ENCODE results near the gene ALOX15.
"Not testable (repeated sequence)": the region's sequence is repeated elsewhere in the genome, so short reads cannot be mapped to it uniquely, and the experiment has no call there.

Gene ALOX15

DNA sequence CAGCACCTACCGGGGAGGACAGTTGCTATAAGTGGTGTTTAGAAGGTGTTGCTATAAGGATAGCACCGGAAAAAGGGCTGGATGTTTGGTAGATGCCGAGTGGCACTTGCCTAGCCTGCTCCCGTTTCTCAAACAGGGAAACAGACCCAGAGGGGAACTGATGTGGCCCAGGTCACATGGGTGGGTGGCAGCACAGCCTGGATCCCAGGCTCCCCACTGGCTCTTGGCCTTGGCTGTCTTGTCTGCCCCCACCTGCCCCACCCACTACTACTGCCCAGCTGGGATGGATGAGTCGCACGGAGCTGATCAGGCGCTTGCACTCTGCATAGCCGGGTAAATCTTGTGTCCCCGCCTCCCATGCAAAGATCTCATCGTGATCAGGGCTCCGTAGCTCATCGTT, 49.9 kb downstream of the ALOX15 start:
- no peaks in the 10 kb centered on the region for H3K36me3 ChIP-seq (ENCODE audit: insufficient read depth, low read length)
- H3K4me1 ChIP-seq (ENCODE audit: insufficient read depth, low read length), result peaks cover 5% of the 10 kb centered on the region; the same call in 1 of the 2 replicates
- no peak overlapping the region for H3K9ac ChIP-seq (ENCODE audit: low read depth, low read length)
- 68% methylated on average over 12 of the region's 12 CpGs for WGBS
- H3K27ac ChIP-seq (ENCODE audit: low read depth, low read length), result no peak overlapping the region
- peaks cover 7% of the 10 kb centered on the region for H3K27me3 ChIP-seq (ENCODE audit: insufficient read depth, low read length)
- H3K9me3 ChIP-seq (ENCODE audit: insufficient read depth, low read depth, low read length), result no peaks in the 10 kb centered on the region
- no peak overlapping the region for H3K4me3 ChIP-seq (ENCODE audit: low read length)

GRCh38 chr17:4590981-4591453, 50.5 kb downstream of the ALOX15 start:
- Histone ChIP-seq H3K36me3 (ENCODE audit: insufficient read depth, low read length) (no peaks in the 10 kb centered on the region), H3K9me3 (ENCODE audit: insufficient read depth, low read depth, low read length) (no peaks in the 10 kb centered on the region), H3K27ac (ENCODE audit: low read depth, low read length) (no peak overlapping the region), H3K4me1 (ENCODE audit: insufficient read depth, low read length) (peaks cover 5% of the 10 kb centered on the region; the same call in 1 of the 2 replicates), H3K4me3 (ENCODE audit: low read length) (no peak overlapping the region), H3K9ac (ENCODE audit: low read depth, low read length) (no peak overlapping the region), H3K27me3 (ENCODE audit: insufficient read depth, low read length) (peaks cover 12% of the 10 kb centered on the region)
- WGBS, result 87% methylated on average over 10 of the region's 10 CpGs

DNA sequence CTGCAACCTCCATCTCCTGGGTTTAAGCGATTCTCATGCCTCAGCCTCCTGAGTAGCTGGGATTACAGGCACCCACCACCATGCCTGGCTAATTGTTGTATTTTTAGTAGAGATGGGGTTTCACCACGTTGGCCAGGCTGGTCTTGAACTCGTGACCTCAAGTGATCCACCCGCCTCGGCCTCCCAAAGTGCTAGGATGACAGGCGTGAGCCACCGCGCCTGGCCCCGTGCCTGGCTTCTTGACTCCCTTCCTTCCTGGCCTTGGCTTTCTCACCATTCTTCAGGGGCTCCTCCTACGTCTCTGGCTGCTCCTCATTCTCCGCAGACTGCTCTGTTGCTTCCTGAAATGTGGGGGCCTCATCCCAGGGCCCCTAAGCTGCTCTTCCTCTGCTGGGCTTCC, 51.4 kb downstream of the ALOX15 start:
- peaks cover 22% of the 10 kb centered on the region for H3K27me3 ChIP-seq (ENCODE audit: insufficient read depth, low read length)
- not testable (repeated sequence) for H3K36me3 ChIP-seq (ENCODE audit: insufficient read depth, low read length); H3K9ac ChIP-seq (ENCODE audit: low read depth, low read length); H3K4me1 ChIP-seq (ENCODE audit: insufficient read depth, low read length); H3K27ac ChIP-seq (ENCODE audit: low read depth, low read length); H3K9me3 ChIP-seq (ENCODE audit: insufficient read depth, low read depth, low read length); H3K4me3 ChIP-seq (ENCODE audit: low read length)
- WGBS, result 85% methylated on average over 11 of the region's 11 CpGs

- H3K4me3 ChIP-seq (ENCODE audit: low read length), result no peak overlapping the region
- H3K9me3 ChIP-seq (ENCODE audit: insufficient read depth, low read depth, low read length), result no peaks in the 10 kb centered on the region
- H3K9ac ChIP-seq (ENCODE audit: low read depth, low read length), result no peak overlapping the region
- H3K4me1 ChIP-seq (ENCODE audit: insufficient read depth, low read length), result no peaks in the 10 kb centered on the region
- H3K27me3 ChIP-seq (ENCODE audit: insufficient read depth, low read length), result peaks cover 32% of the 10 kb centered on the region
- no peak overlapping the region for H3K27ac ChIP-seq (ENCODE audit: low read depth, low read length)
- no peaks in the 10 kb centered on the region for H3K36me3 ChIP-seq (ENCODE audit: insufficient read depth, low read length)
- WGBS, result 87% methylated on average over 21 of the region's 22 CpGs
Measured at GRCh38 chr17:4588898-4589625, 52.4 kb downstream of the ALOX15 start.

DNA sequence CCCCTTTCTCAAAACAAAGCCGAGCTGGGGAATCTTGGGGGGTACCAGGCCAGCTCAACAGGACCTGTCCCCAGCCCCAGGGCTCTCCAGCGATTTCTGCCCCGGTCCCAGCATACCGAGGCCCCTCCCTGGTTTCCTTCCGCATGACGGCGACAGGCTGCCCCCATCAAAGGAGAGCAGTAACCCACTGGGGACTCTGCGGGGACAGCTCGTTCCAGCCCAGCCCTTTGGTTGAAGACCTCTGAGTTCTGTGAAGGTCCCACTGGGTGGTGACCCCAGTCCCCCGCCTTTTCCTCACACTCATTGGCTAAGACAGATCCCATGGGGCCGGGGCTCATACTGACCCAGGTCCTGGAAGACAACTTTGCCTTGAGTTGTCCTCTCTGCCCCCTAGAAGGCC, 53.1 kb downstream of the ALOX15 start:
- Histone ChIP-seq H3K27me3 (ENCODE audit: insufficient read depth, low read length) (peaks cover 38% of the 10 kb centered on the region), H3K36me3 (ENCODE audit: insufficient read depth, low read length) (no peaks in the 10 kb centered on the region), H3K9me3 (ENCODE audit: insufficient read depth, low read depth, low read length) (no peaks in the 10 kb centered on the region), H3K4me1 (ENCODE audit: insufficient read depth, low read length) (no peaks in the 10 kb centered on the region), H3K27ac (ENCODE audit: low read depth, low read length) (no peak overlapping the region), H3K9ac (ENCODE audit: low read depth, low read length) (no peak overlapping the region), H3K4me3 (ENCODE audit: low read length) (no peak overlapping the region)
- WGBS, result 82% methylated on average over 11 of the region's 11 CpGs

- H3K27me3 ChIP-seq (ENCODE audit: insufficient read depth, low read length), result peaks cover 44% of the 10 kb centered on the region
- WGBS, result 74% methylated on average over 9 of the region's 9 CpGs
- H3K4me1 ChIP-seq (ENCODE audit: insufficient read depth, low read length), result no peaks in the 10 kb centered on the region
- H3K9ac ChIP-seq (ENCODE audit: low read depth, low read length), result no peak overlapping the region
- no peaks in the 10 kb centered on the region for H3K9me3 ChIP-seq (ENCODE audit: insufficient read depth, low read depth, low read length)
- no peak overlapping the region for H3K27ac ChIP-seq (ENCODE audit: low read depth, low read length)
- no peaks in the 10 kb centered on the region for H3K36me3 ChIP-seq (ENCODE audit: insufficient read depth, low read length)
- H3K4me3 ChIP-seq (ENCODE audit: low read length), result no peak overlapping the region
Measured at GRCh38 chr17:4587803-4588202, 53.7 kb downstream of the ALOX15 start.

DNA sequence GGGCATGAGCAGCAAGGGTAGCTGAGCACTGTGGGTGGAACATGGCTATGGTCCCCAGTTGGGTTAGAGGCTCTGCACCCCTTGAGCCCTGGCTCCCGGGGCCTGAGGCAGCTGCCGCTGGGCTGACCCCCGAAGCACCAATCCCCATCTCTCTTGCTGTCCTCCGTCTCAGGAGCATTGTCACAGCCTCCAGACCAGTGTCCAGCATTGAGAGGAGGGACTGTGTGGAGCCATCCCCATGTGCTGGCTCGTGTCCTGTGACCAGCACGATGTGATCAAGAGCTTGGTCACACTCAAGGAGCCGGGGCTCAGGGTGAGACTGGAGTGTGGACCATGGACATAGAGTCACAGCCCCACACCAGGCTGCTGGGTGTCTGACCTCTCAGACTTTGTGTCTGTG, 54.3 kb downstream of the ALOX15 start:
- Histone ChIP-seq H3K9me3 (ENCODE audit: insufficient read depth, low read depth, low read length) (no peaks in the 10 kb centered on the region), H3K27me3 (ENCODE audit: insufficient read depth, low read length) (peaks cover 50% of the 10 kb centered on the region), H3K4me1 (ENCODE audit: insufficient read depth, low read length) (no peaks in the 10 kb centered on the region), H3K9ac (ENCODE audit: low read depth, low read length) (no peak overlapping the region), H3K36me3 (ENCODE audit: insufficient read depth, low read length) (no peaks in the 10 kb centered on the region), H3K4me3 (ENCODE audit: low read length) (no peak overlapping the region), H3K27ac (ENCODE audit: low read depth, low read length) (no peak overlapping the region)
- 93% methylated on average over 7 of the region's 7 CpGs for WGBS

DNA sequence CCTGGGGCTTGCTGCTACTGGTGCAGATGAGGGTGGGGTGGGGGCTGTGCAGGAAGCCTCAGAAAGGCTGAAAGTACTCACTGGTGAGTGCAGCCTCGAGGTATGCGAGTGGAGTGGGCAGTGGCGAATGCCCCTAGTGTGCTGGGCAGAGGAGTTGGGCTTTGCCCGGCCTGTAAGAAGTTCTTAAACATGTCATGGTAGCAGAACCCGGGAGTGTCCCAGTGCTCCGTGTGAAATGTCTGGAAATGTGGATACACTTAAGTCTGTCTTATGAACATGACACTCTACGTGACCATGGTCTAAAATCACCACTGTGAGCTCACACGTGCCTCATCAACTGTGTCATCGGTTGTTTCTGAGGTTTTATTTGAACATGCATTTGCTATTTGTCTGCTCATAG, 55.4 kb downstream of the ALOX15 start:
- Histone ChIP-seq H3K27me3 (ENCODE audit: insufficient read depth, low read length) (peaks cover 50% of the 10 kb centered on the region), H3K4me1 (ENCODE audit: insufficient read depth, low read length) (no peaks in the 10 kb centered on the region), H3K9ac (ENCODE audit: low read depth, low read length) (no peak overlapping the region), H3K27ac (ENCODE audit: low read depth, low read length) (no peak overlapping the region), H3K4me3 (ENCODE audit: low read length) (no peak overlapping the region), H3K9me3 (ENCODE audit: insufficient read depth, low read depth, low read length) (no peaks in the 10 kb centered on the region), H3K36me3 (ENCODE audit: insufficient read depth, low read length) (no peaks in the 10 kb centered on the region)
- WGBS, result 90% methylated on average over 9 of the region's 9 CpGs

- 73% methylated on average over 7 of the region's 7 CpGs for WGBS
- Histone ChIP-seq H3K36me3 (ENCODE audit: insufficient read depth, low read length) (no peaks in the 10 kb centered on the region), H3K4me3 (ENCODE audit: low read length) (no peak overlapping the region), H3K4me1 (ENCODE audit: insufficient read depth, low read length) (no peaks in the 10 kb centered on the region), H3K27me3 (ENCODE audit: insufficient read depth, low read length) (peaks cover 50% of the 10 kb centered on the region), H3K27ac (ENCODE audit: low read depth, low read length) (no peak overlapping the region), H3K9me3 (ENCODE audit: insufficient read depth, low read depth, low read length) (no peaks in the 10 kb centered on the region), H3K9ac (ENCODE audit: low read depth, low read length) (no peak overlapping the region)
Measured at GRCh38 chr17:4585638-4585994, 55.9 kb downstream of the ALOX15 start.

DNA sequence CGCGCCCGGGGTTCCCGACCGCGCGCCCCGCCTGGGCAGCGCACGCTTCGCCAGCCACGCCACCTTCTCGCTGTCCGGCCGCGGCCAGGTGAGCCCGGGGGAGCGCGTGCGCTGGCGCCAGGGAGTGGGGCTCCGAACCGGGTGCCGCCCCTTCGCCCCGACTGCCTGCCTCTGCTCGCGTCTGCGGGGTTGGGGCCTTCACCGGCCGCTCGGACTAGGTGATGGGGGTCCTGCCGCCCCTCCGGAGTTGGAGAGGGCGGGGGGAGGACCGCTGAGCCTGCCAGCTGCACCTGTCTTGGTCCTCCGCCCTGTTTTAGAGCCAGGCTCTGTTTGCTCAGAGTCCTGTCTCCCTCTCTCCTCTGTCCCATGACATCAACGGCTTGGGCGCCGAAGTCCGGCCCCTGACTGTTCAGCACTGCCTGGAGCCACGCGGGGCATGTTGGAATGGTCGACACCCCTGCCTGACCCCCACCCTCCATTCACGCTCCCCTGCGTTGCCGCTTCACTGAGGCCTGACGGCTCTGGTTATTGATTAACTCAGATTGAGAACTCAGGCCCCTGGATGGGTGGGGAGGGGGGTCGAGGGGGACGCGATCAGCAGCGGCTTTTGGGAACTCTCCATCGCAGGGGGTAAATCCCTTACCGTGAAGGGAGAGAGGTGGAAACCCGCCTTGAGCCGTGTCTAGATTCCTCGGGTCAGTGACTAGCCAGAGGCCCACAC, 56.4 kb downstream of the ALOX15 start:
- WGBS, result 15% methylated on average over 57 of the region's 57 CpGs
- peaks cover 50% of the 10 kb centered on the region for H3K27me3 ChIP-seq (ENCODE audit: insufficient read depth, low read length)

DNA sequence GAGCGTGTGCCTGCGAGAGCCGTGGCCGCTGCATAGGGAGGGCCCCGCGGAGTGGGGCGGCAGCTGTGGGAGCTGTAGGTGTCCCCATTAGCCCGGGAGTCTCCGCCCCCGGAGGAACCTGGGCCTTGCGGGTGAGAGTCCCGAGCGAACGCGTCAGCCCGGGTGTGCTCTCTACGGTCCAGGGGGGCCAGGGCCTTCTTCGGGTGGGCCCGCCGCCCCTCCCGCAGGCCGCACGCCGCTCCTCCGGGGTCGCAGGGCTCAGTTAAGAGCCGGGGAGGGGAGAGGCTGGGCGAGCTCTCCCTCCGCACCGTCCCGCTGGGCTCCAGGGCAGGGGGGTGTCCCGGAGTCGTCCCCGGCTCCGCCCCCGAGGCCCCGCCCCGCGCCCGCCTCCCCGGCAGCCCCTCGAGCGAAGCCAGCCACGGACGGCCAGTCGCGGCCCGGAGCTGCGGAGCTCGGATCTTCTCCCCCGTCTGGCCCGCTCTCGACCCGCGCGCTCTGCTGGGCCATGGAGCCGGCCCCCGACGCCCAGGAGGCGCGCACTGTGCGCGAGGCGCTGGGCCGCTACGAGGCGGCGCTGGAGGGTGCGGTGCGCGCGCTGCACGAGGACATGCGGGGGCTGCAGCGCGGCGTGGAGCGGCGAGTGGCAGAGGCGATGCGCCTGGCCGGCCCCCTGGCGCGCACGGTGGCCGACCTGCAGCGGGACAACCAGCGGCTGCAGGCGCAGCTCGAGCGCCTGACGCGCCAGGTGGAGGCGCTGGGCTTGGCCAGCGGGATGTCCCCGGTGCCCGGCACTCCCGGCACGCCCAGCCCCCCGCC, 57.2 kb downstream of the ALOX15 start, which contains the start of gene SMTNL2:
TSS of gene SMTNL2 (plus strand) at position 429 of the 816 bp plus-strand sequence. CDS start at position 506, 77 bp downstream.
- peak within 1 kb of the TSS; percentile 63 for H3K4me3 ChIP-seq (ENCODE audit: low read length)
- WGBS, result under 1% methylated on average over 100 of the region's 100 CpGs
- no peaks in the 10 kb centered on the region for H3K36me3 ChIP-seq (ENCODE audit: insufficient read depth, low read length)
- H3K9ac ChIP-seq (ENCODE audit: low read depth, low read length), result peak within 1 kb of the TSS; percentile 37; the same call in 1 of the 2 replicates
- no peaks in the 10 kb centered on the region for H3K9me3 ChIP-seq (ENCODE audit: insufficient read depth, low read depth, low read length)
- H3K27me3 ChIP-seq (ENCODE audit: insufficient read depth, low read length), result peaks cover 50% of the 10 kb centered on the region
- H3K27ac ChIP-seq (ENCODE audit: low read depth, low read length), result no peak within 1 kb of the TSS
- no peaks in the 10 kb centered on the region for H3K4me1 ChIP-seq (ENCODE audit: insufficient read depth, low read length)

More for the DNA sequence above, 56.4 kb downstream of the ALOX15 start:
- Histone ChIP-seq H3K9me3 (ENCODE audit: insufficient read depth, low read depth, low read length) (no peaks in the 10 kb centered on the region), H3K27ac (ENCODE audit: low read depth, low read length) (no peak overlapping the region), H3K9ac (ENCODE audit: low read depth, low read length) (no peak overlapping the region; the same call in 1 of the 2 replicates), H3K4me1 (ENCODE audit: insufficient read depth, low read length) (no peaks in the 10 kb centered on the region), H3K36me3 (ENCODE audit: insufficient read depth, low read length) (no peaks in the 10 kb centered on the region), H3K4me3 (ENCODE audit: low read length) (peak overlapping the region; percentile 63)

All from HUES64 (cell line).